GM19395 (cell line): ENCODE results near the gene GNS.
A peak's percentile ranks its signal among the peaks of the same experiment; 100 is the strongest.
"Not testable (repeated sequence)": the region's sequence is repeated elsewhere in the genome, so short reads cannot be mapped to it uniquely, and the experiment has no call there.

Source experiments
- ATAC-seq: cut with Tn5 transposase; IDR thresholded peaks from one replicate; pipeline ENCODE4 v1.9.1; 2021; ENCODE audit warnings: mild to moderate bottlenecking, moderate library complexity; ENCODE audit not compliant: unreplicated experiment

GNS gene

DNA sequence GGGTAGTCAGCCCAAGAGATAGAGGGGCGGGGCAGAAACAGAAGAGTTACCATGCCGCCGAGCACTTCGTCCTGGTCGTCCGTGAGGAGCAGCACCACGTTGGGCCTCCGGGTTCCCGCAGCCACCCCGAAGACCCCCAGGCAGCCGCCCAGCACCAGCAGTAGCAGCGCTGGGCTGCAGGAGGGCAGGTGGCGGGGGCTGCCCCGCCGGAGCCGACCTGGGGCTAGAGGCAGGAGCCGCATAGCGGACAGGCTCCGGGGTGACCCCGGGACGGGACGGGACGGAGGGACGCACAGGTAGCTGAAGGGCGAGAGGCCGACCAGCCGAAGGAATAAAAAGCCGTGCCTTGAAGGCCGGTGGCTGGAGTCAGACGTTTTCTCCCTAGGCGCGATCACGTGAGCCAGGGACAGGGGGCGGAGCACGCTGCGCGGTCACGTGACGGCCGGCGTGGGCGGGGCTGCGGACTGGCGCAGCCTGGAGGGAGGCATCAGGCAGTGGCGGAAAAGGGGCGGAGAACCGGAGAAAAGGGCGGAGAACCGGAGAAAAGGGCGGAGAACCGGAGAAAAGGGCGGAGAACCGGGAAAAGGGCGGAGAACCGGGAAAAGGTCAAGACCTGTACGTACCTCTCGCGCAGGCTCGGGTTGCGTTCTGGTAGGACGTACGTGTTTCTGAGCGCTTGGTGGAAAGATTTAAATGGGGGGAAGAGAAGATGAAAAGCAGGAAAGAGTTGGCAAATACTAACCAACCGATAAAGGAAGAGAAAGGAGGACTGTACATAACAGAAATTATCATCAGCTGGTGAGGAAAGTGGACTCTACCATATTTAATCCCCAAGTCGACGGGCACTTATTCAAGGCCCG lies at the start of gene GNS:
TSS of gene GNS (minus strand) at position 372 of the 860 bp plus-strand sequence. CDS start at position 242, 130 bp downstream.
- ATAC-seq = peak; percentile 84

DNA sequence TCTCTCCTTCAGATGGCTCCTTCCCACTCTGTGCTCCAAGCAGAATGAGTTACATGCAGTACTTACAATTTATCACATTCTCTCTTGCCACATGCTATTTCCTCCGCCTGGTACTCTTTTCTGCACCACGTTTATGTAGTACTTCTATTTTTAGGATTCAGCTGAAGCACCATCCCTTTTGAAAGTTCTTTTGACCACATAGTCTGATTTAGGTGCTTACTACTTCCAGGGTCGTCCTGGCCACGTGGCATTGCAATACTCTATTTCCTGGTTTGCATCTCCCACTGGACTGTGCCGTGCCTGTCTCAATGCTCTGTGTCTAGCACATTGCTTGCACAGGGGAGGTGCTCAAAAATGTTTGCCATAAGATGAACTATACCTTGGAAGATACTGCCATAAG lies 48.9 kb upstream of the GNS start:
- peak; percentile 66 for ATAC-seq

DNA sequence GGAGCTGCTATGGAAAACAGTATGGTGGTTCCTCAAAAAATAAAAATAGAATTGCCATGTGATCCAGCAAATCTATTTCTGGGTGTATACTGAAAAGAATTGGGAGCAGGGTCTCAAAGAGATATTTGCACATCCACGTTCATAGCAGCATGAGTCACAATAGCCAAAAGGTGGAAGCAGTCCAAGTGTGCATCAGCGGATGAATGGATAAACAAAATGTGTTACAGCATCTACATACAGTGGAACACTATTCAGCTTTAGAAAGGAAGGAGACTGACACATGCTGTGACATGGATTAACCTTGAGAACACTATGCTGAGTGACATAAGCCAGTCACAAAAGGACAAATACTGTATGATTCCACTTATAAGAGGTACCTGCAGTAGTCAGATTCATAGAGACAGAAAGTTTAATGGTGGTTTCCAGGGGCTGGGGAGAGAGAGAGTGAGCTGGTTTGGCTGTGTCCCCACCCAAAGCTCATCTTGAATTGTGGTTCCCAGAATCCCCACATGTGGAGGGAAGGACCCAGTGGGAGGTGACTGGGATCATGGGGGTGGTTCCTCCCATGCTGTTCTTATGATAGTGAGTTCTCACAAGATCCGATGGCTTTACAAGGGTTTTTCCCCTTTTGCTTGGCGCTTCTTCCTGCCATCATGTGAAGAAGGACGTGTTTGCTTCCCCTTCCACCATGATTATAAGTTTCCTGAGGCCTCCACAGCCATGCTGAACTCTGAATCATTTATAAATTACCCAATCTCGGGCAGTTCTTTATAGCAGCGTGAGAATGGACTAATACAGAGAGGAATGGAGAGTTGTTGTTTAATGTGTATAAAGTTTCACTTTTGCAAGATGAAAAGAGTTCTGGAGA lies 47.6 kb upstream of the GNS start:
- ATAC-seq = no peak

DNA sequence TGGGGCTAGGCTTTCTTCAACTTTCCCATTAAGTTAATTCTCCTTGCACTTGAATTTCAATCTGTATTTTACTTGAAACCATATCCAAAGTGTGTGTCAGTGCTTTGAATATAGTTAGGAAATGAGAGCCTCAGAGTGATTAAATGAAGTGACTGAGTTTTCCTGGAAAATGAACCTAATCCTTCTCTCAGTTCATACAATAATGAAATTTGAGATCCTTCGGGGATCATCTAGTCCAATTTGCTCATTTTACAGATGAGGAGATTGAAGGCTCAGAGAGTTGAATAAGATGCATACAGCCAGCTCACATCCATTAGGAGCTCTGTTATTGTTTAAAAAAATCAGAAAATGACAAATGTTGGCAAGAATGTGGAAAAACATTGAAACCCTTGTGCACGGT lies 47.0 kb upstream of the GNS start:
- ATAC-seq = no peak

DNA sequence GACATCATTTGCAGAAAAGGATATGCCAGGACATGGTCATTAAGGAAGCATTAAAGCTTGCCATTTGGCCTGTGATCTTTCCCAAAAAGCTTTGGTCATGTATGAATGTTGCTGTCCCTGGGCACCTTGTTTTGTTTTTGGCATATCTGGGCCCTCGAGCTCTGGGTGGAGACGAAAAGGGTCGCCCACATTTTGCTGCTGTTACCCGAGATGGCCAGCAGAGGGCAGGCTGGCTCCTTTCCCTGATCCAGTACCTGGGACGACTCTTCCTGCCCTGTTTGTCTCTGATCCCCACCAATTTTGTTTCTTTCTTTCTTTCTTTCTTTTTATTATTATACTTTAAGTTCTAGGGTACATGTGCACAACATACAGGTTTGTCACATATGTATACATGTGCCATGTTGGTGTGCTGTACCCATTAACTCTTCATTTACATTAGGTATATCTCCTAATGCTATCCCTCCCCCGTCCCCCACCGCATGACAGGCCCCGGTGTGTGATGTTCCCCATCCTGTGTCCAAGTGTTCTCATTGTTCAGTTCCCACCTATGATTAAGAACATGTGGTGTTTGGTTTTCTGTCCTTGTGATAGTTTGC lies 43.1 kb upstream of the GNS start:
- ATAC-seq = not testable (repeated sequence)

DNA sequence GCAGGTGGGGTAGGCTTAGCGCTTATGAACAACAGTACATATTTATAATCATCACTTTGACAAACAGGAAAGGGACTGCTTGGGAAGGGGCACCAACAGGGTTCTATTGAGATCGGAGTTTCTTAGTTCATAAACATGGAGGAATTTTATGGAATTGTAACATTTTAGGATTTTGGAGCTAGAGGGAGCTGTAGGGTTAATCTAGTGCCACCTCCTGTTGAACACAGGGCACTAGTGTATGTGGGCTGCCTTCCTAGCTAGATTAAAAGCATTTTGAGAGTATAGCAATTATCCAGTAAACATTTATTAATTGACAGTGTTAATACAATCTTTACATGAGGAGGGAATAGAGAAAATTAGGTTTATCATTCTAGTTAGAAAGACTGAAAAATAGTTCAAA lies 42.2 kb upstream of the GNS start:
- ATAC-seq = no peak

DNA sequence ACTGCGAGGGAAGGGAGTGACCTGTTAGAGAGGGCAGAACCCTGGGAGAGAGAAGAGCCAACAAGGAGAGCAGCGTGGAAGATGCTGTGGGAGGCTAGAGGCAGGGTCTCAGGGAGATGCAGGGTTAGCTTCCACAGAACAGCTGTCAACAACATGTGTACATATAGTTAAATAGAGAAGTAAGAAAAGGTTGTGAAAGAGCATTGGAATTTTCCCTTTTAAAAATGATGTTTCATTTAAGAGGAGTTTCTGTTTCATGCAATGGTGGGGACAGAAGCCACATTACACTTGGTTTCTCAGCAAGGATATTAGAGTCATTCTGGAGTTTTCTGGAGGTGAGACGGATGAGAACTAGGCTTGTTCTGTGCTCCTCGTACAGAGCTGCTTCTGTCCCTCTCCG lies 41.4 kb upstream of the GNS start:
- peak; percentile 67 for ATAC-seq

DNA sequence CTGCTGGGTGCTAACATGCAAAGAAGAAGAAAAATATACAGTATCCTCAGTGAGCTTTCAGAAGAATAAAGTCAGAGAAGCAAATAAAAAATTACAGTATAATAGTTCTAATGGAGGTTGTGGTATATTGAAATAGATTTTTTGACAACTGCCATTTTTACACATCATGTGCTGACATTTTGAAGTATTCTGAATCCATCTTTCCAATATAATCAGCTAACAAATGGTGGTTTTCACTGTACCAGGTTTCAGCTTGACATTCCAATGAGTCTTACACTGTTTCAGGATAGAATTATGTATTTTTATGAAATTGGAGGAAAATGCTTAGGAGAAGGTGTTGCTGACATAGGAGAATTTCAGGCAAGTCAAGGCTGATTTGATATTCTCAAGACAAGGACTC lies 39.0 kb upstream of the GNS start:
- ATAC-seq = no peak

DNA sequence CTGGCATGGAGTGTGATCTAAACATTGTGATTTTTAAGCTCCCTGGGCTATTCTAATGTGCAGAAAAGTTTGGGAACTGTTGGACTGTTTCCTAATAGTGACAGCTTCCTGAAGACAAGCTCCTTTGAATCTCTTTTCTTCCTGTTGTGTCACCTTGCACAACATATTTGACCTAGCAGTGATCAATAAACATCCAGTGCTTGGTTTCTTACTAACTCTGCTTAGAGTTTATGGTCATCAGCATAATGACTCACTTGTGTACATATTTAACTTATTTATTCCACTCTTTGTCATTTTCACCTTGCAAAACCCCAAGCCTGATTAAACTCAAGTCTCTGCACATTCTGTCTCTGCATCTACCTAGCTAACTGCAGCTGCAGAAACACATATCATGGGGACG lies 38.0 kb upstream of the GNS start:
- no peak for ATAC-seq

DNA sequence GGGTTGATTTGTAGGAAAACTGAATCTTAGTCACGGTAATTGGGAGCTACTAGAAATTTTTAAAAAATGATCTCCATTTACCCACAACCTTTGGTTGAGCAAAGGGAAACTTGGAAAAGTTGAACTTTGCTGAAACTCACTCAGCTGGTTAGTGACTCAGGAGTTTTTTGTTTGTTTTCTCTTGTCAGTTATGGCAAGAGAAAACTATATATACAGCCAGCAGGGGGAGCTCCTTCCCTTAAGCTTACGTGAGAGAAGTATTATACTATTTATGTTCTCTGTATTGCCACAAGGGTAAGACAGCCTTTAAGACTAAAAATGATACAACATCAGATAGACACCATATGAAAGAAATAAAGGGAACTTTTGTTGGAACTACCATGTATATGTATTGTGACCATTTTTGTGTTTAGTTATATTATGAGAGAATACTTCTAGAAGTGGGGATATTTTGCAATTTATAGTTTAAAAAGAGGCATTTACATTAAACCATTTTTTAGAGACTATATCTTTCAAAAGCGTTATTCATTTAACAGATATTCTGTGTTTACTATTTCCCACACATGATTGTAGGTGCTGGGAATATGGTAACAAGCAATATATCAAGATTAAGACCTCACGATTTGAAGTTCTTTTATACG lies 37.1 kb upstream of the GNS start:
- peak; percentile 74 for ATAC-seq

DNA sequence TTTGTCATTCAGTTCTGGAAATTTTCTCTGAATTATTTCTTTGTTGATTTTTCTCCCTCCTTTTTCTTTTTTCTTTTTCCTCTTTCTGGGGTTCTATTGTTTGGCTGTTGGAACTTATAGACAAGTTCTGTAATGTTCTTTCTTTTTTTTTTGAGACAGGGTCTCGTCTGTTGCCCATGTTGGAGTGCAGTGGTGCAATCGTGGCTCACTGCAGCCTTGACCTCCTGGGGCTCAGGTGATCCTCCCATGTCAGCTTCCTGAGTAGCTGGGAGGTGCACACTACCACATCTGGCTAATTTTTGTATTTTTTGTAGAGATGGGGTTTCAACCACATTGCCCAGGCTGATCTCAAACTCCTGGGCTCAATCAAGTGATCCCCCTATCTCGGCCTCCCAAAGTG lies 35.1 kb upstream of the GNS start:
- no peak for ATAC-seq

DNA sequence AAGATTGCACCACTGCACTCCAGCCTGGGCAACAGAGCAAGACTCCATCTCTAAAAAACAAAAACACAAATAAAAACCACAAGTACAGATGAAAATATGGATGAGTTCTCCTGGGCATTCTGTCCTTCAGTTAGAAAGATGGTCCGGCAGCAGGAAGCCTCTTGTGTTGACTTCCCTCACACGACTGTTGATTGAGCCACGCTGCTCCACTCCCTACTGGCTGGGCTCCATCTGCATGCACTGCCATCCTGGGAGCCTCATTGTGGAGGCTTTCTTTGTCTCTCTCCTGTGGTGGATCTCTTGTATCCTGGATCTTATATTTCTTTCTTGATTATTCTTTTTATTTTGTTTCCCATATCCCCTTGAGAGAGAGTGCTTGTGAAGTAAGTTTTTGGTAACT lies 34.4 kb upstream of the GNS start:
- no peak for ATAC-seq

DNA sequence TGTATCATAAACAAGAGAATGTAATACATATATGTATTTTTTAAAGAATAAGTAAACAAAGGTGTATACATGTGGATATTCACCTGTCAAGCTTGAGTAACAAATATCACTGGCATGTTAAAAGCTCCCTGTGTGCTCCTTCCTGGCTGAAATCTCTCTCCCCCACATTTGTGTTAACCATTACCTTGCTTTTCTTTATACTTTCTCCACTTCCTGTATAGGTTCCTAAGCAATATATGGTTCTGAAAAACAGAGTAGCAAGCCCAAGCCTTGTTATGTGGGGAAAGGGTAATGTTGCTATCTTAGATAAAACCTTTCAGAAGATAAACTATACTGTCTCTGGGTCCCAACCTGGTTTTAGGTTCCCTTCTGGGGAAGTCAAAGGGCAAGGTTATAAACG lies 32.9 kb upstream of the GNS start:
- ATAC-seq = no peak

DNA sequence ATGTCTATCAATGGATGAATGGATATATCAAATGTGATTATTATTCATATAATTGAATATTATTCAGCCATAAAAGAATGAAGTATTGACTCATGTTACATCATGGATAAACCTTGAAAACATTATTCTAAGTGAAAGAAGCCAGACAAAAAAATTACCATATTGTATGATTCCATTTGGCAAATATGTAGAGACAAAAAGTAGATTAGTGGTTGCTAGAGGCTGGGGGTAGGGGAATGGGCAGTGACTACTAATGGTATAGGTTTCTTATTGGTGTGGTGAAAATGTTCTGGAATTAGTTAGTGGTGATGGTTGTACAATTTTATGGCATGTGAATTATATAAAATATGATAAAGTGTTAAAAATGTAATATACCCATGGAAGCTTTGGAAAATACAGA lies 31.8 kb upstream of the GNS start:
- ATAC-seq = no peak

DNA sequence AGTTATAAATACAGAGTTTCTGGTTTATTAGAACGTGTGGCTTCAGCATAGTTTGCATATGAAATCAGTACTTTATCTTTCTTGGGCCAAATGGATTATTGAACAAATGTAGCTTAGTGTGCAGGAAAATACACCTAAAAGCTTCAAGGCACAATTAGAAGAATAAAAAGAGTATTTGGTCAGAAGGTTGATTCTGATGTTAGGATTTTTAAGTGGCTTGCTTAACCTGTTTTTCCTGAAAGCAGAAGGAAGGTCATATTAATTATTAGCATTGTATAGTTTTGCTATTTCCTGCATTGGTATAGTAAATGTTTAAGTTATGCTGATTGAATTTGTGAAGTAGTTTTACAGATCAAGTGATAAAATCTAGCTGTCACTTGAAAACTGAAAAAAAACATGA lies 31.0 kb upstream of the GNS start:
- no peak for ATAC-seq

DNA sequence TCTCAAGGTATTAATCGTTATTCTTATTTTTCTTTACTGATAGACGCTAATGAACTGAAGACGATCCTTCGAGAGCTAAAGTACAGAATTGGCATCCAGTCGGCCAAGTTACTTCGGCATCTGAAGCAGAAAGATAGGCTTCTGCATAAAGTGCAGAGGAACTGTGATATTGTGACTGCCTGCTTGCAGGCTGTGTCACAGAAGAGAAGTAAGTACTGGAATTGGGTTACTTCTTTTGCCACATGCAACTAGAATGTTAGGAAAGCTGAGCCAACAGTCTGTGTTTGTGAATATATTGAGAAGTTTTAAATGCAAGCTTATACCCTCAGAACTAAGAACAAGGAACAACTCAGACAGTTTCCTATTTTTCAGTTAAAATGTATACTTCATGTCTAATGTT lies 26.6 kb upstream of the GNS start:
- no peak for ATAC-seq

DNA sequence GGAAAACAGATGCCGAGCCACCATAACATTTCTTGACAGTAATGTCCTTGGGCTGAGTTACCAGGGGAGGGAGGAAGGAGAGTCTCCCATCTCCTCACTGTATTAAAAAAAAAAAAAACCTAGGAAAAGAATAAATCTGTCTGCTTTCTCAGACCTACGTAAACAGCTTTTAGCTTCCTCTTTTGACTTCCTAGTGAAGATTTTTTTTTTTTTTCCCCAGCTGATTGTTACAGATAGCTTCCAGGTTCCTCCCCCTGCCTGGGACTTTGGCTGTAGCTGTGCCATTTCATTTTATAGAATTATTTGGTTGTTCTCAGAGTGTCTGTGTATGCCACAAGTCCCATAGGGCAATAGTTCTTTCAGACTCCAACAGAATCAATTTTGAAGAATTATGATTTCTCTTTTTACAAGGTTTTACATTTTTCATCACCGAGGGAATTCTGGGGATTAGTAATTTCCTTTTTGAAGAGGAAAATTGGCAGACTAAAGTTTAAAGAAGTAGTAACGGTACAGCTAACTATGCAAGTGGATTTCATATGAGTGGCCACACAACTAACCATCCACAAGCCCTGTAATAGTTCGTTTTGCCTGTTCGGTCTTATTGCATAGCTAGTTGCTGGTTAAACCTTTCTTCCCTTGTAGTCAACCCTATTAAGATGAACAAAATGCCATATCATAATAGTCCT lies 23.1 kb upstream of the GNS start:
- no peak for ATAC-seq

DNA sequence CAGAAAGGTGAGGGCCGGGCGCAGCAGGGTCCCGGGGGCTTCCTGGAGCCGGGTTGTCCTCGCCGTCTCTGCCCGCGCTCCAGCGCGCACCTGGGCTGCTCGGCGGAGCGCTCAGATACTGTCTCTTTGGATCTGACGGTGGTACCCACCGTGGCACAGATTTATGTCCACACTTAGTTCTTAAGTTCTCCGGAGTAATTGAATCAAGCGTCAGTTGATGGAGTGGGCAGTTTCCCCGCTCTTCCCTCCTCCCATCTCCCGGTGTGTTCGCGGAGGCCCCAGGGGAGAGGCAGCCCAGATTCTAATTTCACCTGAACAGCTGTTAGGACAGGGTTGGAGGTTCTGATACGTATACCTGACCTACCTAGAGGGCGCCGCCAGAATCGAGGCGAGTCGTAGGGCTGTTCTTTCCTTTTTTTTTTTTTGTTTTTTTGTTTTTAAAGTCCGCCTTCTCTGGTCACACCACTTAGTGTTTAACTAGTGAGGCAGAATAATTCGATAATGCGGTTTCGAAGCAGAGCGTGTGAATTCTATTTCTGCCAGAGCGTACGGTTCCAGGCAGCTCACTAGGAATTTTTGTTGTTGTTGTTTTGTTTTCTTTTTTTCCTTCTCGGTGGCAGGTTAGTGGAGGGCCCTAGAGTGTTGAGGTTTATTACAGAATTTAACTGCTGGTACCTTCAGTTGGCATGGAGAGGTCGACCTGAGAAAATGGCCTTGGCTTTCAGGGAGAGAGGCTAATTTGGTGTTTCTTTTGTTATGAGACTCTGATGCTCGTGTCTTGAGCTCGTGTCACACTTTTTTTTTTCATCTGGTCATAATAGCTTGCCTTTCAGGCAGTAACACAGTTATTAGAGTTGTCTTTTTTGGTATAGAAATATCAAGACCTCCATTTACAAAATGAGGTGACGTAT lies 22.3 kb upstream of the GNS start:
- ATAC-seq = peak; percentile 46

DNA sequence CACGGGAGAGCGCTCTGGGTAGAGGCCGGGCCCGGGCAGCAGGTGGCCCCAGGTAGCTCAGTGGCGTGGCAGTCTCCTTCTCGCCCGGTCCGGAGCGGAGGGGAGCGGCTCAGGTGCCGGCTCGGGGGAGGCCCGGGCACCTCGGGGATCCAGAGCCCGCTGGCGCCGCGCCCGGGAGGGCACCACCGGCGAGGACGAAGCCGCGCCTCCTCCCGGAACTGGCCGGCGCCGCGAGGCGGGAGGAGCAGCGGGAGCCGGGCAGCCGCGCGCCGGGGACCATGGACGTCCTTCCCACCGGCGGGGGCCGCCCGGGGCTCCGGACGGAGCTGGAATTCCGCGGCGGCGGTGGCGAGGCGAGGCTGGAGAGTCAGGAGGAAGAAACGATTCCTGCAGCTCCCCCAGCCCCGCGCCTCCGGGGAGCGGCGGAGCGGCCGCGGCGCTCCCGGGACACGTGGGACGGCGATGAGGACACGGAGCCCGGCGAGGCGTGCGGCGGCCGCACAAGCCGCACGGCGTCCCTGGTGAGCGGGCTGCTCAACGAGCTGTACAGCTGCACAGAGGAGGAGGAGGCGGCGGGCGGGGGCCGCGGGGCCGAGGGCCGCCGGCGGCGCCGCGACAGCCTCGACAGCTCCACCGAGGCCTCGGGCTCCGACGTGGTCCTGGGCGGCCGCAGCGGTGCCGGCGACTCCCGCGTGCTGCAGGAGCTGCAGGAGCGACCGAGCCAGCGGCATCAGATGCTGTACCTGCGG lies 21.5 kb upstream of the GNS start:
- ATAC-seq = peak; percentile 60
